HG02938 (cell line): ENCODE measurements around the gene TNFSF12.

ENCODE experiments used
- ATAC-seq: cut with Tn5 transposase; IDR thresholded peaks from one replicate; pipeline ENCODE4 v1.9.1; 2021; ENCODE audit warnings: mild to moderate bottlenecking, moderate library complexity; ENCODE audit not compliant: unreplicated experiment

The TNFSF12 gene

GRCh38 chr17:7541074-7541621, 7.7 kb upstream of the TNFSF12 start:
- no peak for ATAC-seq

GRCh38 chr17:7544911-7545310, 3.9 kb upstream of the TNFSF12 start:
- ATAC-seq, result no peak

GRCh38 chr17:7549401-7550055, 670 bp downstream of the TNFSF12 start:
- ATAC-seq, result no peak

GRCh38 chr17:7550344-7550743, 1.5 kb downstream of the TNFSF12 start:
- ATAC-seq, result no peak

GRCh38 chr17:7551396-7551795, 2.5 kb downstream of the TNFSF12 start:
- no peak for ATAC-seq

GRCh38 chr17:7552621-7553051, 3.8 kb downstream of the TNFSF12 start:
- ATAC-seq, result peak; percentile 74

- ATAC-seq, result no peak
Measured at GRCh38 chr17:7553356-7553755, 4.5 kb downstream of the TNFSF12 start.

GRCh38 chr17:7555320-7555948, 6.6 kb downstream of the TNFSF12 start:
- no peak for ATAC-seq

GRCh38 chr17:7556627-7557026, 7.8 kb downstream of the TNFSF12 start:
- no peak for ATAC-seq

- ATAC-seq, result no peak
Measured at GRCh38 chr17:7557147-7557764, 8.4 kb downstream of the TNFSF12 start.

GRCh38 chr17:7557775-7558543, 9.1 kb downstream of the TNFSF12 start:
- no peak for ATAC-seq

GRCh38 chr17:7558544-7559319, 9.9 kb downstream of the TNFSF12 start, which contains the start of gene TNFSF13:
TNFSF13 (plus strand) TSS chr17:7558750; CDS start chr17:7559040, 290 bp downstream.
- ATAC-seq, result no peak

- ATAC-seq, result no peak
Measured at GRCh38 chr17:7559320-7560171, 10.7 kb downstream of the TNFSF12 start.

GRCh38 chr17:7560172-7561027, 11.5 kb downstream of the TNFSF12 start:
- no peak for ATAC-seq

GRCh38 chr17:7561028-7561575, 12.2 kb downstream of the TNFSF12 start:
- ATAC-seq, result peak; percentile 44

GRCh38 chr17:7561589-7562207, 12.8 kb downstream of the TNFSF12 start, which contains the start of gene SENP3:
SENP3 (plus strand) TSS chr17:7561919; CDS start chr17:7563077, 1,158 bp downstream.
- ATAC-seq, result peak; percentile 42

- no peak for ATAC-seq
Measured at GRCh38 chr17:7562208-7562605, 13.3 kb downstream of the TNFSF12 start.
